ENCODE results near the gene HOXB6.

Gene HOXB6

GRCh38 chr17:48634493-48635208, 29.9 kb upstream of the HOXB6 start:
- no peak for DNase-seq

GRCh38 chr17:48633266-48633677, 28.5 kb upstream of the HOXB6 start:
- DNase-seq, result no peak

- DNase-seq, result no peak
These were observed 27.9 kb upstream of the HOXB6 start for GRCh38 chr17:48632579-48633265.

DNA sequence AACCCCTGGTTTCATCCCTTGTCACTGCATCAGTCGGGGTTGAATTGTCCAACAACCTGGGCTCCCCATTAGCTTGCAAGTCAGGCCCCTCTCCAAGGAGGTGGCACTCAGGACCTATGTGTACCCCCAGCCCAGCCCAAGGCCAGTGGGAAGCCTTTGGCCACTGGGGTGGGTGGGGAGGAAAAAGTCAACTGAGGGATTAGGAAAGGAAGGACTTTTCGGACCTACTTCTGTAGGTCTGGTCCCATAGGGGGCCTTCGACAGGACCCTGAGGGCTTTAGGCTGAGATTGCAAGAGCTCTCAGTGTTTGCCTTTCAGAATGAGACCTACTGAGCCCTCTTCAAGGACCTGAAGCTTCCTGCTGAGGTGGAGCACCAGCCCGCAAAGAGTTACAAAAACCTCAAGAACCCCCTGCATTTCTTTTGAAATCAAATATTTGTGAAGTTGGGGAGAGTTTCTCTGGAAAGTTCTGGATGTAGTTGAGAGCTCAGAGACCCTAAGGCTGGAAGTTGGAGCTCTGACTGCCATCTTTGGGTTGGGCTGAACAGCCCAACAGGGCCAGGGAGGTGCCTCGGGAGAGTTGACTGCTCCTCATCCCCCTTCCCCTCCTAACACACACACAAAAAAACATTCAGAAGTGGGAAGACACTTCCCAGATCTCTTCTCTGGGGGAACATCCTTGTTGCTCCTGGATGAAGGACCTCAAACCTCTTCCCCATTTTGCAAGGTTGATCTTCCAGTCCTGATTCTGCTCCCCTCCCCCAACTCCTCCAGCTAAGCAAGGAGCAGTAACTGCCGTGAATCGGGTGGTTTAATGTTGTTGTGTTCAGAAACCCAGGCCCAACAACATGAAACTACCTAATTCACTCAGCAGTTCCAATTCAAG, 27.1 kb upstream of the HOXB6 start:
- DNase-seq, result no peak

DNA sequence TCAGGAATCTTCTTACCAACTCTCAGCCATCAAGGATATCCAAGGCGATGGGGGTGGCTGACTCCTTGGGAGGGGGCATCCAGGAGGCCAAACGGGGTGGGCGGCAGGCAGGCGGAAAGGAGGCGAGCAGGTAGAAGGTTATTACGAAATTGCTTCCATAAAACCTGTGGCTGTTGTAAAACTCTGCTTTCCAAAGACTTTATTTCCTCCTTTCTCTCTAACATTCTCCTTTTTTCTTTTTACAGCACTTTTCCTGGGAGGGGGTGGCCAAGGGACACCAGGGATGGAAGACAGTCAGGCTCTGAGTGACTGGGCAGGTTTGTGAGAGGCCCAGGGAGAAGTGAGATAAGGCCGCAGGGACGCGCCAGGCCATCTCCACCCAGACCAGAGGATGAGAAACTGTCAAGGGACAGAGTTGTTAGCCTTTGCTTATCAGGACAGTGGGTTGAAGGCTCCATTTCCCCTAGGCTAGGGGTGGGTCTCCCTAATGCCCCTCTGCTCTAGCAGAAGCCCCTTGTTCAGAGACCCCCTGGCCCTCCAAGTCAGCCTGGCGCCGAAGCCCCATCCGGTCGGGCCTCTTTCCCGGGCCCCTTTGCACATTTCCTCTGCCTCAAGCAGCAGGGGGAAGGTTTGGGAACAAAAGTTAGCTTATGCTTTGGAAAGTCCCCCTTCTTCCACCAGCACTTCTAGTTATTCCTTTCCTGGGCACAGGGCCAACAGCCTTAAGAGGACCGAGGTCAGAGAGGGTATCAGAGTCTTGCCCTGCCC, 26.3 kb upstream of the HOXB6 start:
- no peak for DNase-seq

DNA sequence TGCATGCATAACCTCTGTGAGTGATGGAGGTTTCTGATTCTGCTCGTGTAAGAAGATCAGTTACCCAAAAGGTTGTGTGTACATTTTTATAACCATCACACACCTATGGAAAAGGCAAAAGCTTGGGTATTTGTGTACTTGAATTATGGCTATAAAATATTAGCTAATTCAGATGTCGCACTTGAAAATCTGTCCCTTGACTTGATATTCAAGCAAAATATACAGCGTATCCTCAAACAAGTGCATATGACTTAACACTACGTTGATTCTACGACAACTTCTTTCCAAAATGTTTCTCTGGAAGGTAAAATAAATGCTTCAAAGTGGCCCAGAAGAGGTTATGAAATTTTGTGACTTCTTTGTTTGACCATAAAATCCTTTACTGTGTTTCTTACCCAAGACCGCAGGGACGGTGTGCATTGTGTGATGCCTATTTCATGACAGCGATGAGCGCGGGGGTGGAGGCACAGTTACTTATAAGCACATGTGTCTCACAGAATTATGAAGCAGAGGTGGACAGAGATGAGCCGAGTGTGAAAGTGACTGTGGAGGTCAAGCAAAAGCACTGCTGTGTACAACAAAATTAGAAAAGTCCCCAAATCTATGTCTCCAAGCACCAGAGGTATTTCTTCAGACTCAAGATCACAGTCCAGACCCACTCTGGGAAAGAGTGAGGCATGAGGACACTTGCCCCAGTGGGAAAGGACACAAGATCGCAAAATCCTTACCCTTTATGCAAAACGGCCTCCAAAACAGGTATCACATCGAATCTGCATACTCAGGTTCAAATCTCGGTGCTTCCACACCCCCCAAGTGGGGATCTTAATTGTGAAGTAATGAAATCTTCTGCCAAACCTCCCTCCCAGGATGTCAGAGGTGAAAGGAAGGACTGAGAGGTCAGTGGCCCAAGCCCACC, 25.5 kb upstream of the HOXB6 start:
- DNase-seq, result no peak

GRCh38 chr17:48629411-48629759, 24.6 kb upstream of the HOXB6 start:
- DNase-seq, result no peak

DNA sequence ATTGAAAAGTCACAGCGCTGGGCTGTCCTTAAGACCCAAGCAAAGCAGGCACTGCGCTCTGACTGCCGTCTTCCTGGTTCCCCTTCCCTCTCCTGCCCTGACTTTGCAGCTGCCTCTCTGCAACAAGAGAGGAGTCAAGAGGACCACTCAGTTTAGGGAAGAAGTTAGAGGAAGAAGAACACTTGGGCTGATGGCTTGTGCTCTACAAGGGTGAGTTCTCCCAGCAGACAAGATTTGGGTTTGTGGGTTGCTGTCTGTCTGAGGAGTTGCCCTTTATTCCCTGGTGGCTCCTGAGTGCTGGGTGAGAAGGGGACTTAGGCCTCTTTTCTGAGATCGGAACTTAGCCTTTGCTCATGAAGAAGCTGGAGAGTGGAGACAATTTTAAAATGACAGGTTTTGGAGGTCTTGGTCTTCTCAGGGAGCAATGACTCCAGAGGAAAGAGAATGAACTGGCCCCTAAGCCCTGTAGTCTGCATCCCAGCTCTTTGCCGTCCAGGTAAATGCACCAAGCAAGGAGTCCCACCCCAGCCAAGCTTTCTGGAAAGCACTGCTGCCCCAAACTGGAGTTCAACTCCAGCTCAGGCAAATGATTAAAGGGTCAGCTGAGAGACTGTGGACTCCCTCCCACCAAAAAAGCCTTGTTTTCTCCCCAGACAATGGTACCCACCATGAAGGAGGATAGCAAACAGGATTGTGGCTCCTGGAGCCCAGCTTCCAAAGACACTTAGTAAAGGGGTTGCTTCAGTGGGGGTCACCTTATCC, 24.0 kb upstream of the HOXB6 start:
- no peak for DNase-seq

- DNase-seq, result no peak
These were observed 23.1 kb upstream of the HOXB6 start for GRCh38 chr17:48627623-48628521.

DNA sequence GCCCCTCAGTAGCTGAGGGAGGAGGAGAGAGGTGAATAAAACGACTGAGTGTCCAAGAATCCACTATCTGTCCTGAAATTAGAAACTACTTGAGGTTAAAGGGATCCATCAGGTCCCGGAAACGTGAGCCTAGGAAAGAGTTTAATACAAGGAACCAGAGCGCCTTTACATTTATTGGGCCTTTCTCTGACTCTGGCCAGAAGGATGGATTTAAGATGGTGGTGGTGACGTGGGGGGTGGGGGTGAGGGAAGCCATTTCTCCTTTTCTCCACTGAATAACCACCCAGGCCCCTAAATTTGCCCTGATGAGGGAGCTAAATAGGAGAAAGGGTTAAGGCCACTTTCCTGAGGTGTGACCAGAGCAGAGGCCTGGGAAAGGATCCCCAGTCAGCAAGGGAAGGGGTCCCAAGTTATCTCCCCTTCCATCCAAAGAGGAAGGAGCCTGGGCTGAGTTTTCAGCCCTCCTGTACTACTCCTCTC, 22.4 kb upstream of the HOXB6 start:
- no peak for DNase-seq

DNA sequence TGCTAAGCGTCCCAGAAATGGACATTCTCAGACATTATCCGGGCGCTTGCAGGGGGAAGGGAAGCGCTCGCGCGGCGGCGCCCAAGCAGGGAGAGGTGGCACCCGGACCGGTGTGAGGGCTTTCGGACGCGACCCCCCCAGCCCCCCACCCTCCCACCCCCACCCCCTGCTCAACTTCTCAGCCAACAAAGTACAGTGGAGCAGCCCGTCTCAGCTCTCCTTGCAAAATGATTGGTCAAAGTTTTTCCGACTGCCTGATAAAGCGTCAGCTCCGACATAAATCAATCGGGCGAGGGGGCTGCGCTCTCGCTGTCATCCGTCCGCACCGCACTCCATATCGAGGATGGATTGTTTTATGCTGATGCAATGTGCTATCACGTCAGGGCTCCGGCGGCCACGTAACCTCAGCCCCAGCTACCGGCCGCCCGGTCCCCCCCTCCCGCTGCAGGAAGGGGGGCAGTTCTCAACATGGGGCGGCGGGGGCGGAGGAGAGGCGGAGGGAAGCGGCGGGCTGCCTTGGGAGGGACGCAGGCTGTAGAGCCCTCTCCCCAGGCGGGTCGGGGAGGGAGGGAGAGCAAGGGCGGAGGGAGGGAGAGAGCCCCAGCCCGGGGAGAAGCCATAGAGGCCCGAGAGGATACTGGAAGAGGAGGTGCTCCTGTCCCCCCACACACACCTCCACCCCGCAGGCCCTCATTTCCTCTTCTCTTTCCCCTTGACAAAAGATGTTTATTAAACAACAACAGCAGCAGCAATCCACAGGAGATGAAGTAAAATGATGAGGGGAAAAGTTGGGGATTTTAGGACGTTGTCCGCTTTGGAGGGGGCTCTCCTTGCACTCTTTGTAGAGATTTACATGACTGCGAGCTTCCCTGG, 21.7 kb upstream of the HOXB6 start, which contains the start of gene HOXB9:
Gene HOXB9 (minus strand): TSS at position 114 of the 873 bp plus-strand sequence. CDS start 89 bp downstream, at position 25.
- peak in 2 of 5 donors; percentile 31 to 38 for DNase-seq

DNA sequence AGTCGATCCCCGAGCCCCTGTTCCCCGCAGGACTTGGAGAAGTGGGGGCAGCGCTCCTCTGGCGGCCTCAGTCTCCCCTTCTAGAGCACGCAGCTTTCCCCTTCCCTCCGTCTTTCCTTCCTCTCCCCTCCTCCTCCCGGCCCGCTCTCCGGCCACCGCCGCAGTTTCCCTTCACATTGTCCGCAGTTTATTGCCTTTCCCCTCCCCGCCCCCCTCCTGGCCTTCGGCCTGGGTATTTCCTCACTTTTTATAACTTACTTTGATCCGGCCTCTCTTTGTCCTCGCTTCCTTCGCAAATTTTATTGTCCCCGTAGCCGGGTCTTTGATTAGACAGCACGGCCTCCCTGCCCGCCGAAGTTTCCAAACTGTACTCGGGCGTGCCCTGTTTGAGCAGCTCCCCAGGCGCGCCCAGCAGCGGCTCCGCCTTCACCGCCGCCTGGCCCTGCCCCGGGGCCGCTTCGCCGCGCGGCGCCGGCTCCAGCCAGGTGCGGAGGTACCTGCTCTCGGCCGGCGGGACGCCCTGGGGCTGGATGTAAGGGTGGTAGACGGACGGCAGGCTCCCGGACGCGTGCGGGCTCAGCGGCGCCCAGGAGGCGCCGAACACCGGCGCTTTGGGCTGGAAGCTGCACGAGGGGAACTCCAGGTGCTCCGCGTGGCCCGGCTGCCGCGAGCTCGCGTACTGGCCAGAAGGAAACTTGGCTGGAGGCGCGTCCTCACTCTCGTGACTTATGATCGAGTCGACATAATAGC, 20.9 kb upstream of the HOXB6 start:
- peak in 2 of 5 donors; percentile 21 to 32 for DNase-seq

GRCh38 chr17:48624544-48625494, 20.0 kb upstream of the HOXB6 start:
- DNase-seq, result peak in 1 of 5 donors; percentile 28

- DNase-seq, result no peak
These were observed 19.3 kb upstream of the HOXB6 start for GRCh38 chr17:48624118-48624517.

GRCh38 chr17:48623583-48623982, 18.8 kb upstream of the HOXB6 start:
- no peak for DNase-seq

DNA sequence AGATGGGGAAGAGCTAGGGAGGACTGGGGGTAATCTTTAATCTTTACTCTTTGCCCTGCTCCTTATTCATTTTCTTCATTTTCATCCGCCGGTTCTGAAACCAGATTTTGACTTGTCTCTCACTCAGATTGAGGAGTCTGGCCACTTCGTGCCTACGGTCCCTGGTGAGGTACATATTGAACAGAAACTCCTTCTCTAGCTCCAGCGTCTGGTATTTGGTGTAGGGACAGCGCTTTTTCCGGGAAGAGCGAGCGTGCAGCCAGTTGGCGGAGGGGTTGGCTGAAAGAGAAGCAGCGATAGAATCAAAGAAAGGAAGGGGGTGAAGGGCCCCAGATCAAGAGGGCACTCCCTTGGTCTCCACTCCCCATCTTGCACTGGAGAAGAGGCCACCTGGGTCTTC, 18.1 kb upstream of the HOXB6 start:
- no peak for DNase-seq

Measured in T-helper 1 cell (primary cell).